Lower lobe of right lung (tissue), 2 donors: ENCODE data around the gene KMT5B. TPM values are rescaled to one million over a fixed set of nuclear protein-coding genes. Genes with fewer than 3 reads are reported as not detected.

Source experiments
- ATAC-seq, 2 donors: fragments of 200-7000 bp; cut with Tn5 transposase; one replicate each; pipeline ENCODE4 v1.9.1; 2020 to 2022; ENCODE audit warnings: mild to moderate bottlenecking in 2 of 2, moderate library complexity in 2 of 2
- DNase-seq: peaks from one replicate; pipeline ENCODE4 v3.0.0-alpha.2; 2020
- H3K27ac ChIP-seq: fragments of 200-600 bp; one replicate; pipeline ENCODE4 v1.8.0; 2022
- H3K27me3 ChIP-seq: fragments of 200-600 bp; one replicate; pipeline ENCODE4 v1.8.0; 2022; ENCODE audit warnings: low read depth
- H3K36me3 ChIP-seq: fragments of 200-600 bp; one replicate; pipeline ENCODE4 v1.8.0; 2022; ENCODE audit warnings: mild to moderate bottlenecking
- H3K4me1 ChIP-seq: fragments of 200-600 bp; one replicate; pipeline ENCODE4 v1.8.0; 2022
- H3K4me3 ChIP-seq: fragments of 200-600 bp; one replicate; pipeline ENCODE4 v1.8.0; 2022; ENCODE audit warnings: mild to moderate bottlenecking
- H3K9me3 ChIP-seq: fragments of 200-600 bp; one replicate; pipeline ENCODE4 v1.8.0; 2022
- CTCF ChIP-seq: fragments of 200-600 bp; IDR thresholded peaks from one replicate; pipeline ENCODE4 v1.8.0; 2022; ENCODE audit warnings: antibody characterized with exemption, mild to moderate bottlenecking
- intact Hi-C: fragments of 100-400 bp; cut with DNase I; formaldehyde crosslinking; loops from one replicate; pipeline ENCODE4 v1.11.0; 2022
- total RNA-seq: library from RNA; stranded (reverse); fragmentation: NEBNext Ultra II Directional; extraction: Animal tissue kit (Norgen Biotek cat#: 25700); gene quantifications from one replicate; pipeline ENCODE4 v1.2.1, GENCODE V29; 2021
- donor health status: DM: no; HTN: yes; CAD: no; lungs with severe emphysema.

Gene KMT5B
- total RNA-seq, 1 donor from 2014 or later, result 48.6 TPM

DNA sequence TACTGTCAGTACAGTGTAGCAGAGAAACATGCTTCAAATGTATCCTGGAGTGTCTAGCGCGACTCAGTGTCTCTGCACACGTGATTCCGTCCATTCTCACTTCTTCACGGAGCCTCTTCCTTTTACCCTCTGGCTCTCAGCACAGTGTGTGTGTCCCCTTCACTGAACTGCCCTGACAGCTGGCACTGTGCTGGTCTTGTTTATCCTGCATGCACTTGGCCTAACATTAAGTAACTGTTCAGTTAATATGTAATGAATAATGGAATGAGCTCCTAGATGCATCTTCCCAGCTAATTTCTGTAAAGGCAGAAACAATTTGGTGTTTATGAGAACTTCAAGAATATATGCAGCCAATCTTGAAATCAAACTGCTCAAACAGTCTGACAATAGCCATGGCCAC lies 44.4 kb downstream of the KMT5B start:
- ATAC-seq, result no peak
- Histone ChIP-seq H3K36me3 (peaks cover 100% of the 10 kb centered on the region), H3K27ac (no peak overlapping the region), H3K4me1 (no peaks in the 10 kb centered on the region), H3K4me3 (no peak overlapping the region), H3K9me3 (no peaks in the 10 kb centered on the region), H3K27me3 (no peaks in the 10 kb centered on the region)
- intact Hi-C loops, result no loop called here
- no peak for TF ChIP-seq CTCF
- DNase-seq, result no peak

DNA sequence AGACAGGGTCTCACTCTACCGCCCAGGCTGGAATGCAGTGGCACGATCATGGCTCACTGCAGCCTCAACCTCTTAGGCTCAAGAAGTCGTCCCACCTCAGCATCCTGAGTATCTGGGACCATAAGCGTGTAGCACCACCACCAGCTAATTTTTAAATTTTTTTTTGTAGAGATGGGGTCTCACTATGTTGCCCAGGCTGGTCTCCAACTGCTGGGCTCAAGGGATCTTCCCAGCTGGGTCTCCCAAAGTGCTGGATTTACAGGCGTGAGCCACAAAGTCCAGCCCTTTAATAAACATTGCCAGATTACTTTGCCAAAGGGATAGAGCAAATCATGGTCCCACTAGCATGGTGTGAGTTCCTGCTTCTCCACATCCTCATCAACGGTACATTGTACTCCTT lies 45.6 kb downstream of the KMT5B start:
- no peak for TF ChIP-seq CTCF
- intact Hi-C loops, result no loop called here
- H3K27me3 ChIP-seq, result no peaks in the 10 kb centered on the region
- no peaks in the 10 kb centered on the region for H3K9me3 ChIP-seq
- no peak for DNase-seq
- no peak overlapping the region for H3K27ac ChIP-seq
- no peaks in the 10 kb centered on the region for H3K4me1 ChIP-seq
- no peak overlapping the region for H3K4me3 ChIP-seq
- no peak for ATAC-seq
- peaks cover 97% of the 10 kb centered on the region for H3K36me3 ChIP-seq

- H3K9me3 ChIP-seq, result no peaks in the 10 kb centered on the region
- no peak for DNase-seq
- H3K36me3 ChIP-seq, result peaks cover 92% of the 10 kb centered on the region
- ATAC-seq, result no peak
- H3K27me3 ChIP-seq, result no peaks in the 10 kb centered on the region
- H3K4me1 ChIP-seq, result no peaks in the 10 kb centered on the region
- intact Hi-C loops, result no loop called here
- TF ChIP-seq CTCF, result no peak
- H3K27ac ChIP-seq, result no peak overlapping the region
- no peak overlapping the region for H3K4me3 ChIP-seq
Observed at GRCh38 chr11:68166969-68167368, 46.1 kb downstream of the KMT5B start.

DNA sequence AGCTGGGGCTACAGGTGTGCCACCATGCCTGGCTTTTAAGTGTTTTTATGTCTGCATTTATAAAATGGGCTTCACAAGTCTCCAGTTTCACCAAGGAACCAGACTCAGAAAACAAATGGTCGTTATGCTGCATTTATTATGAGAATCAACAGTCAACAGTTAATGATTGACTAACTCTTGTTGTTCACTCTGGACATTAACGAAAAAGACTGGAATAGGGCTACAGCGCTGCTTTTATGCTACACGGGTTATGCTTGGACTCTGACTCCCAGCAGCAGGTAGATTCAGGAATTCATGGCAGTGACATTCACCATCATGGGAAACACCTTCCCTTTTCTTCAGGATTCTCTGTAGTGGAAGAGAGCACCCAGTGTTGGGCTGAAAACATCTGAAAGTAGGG lies 47.5 kb downstream of the KMT5B start:
- no peaks in the 10 kb centered on the region for H3K9me3 ChIP-seq
- H3K4me3 ChIP-seq, result no peak overlapping the region
- no peak for DNase-seq
- H3K36me3 ChIP-seq, result peaks cover 78% of the 10 kb centered on the region
- intact Hi-C loops, result no loop called here
- no peak for ATAC-seq
- no peaks in the 10 kb centered on the region for H3K27me3 ChIP-seq
- H3K4me1 ChIP-seq, result no peaks in the 10 kb centered on the region
- no peak overlapping the region for H3K27ac ChIP-seq
- TF ChIP-seq CTCF, result no peak

DNA sequence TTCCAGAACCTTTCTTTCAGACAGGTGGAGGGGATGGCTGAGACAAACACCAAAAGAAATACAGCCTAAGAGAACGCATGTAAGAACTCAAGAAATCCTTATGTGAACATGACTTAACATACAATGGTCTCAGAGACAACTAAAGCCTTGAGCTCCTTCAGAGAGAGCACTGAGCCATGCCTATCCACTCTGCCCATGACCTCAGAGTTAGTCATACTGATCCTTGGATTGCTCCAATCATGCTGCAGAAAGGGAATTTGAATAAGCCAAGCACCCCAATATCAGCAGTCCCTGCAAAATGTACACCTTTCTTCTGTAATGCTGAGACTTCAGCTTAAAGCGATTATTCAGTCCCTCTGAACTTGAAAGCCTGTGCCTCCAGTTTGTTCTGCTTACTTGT lies 48.7 kb downstream of the KMT5B start:
- no peak for TF ChIP-seq CTCF
- no peaks in the 10 kb centered on the region for H3K27me3 ChIP-seq
- no peak overlapping the region for H3K27ac ChIP-seq
- intact Hi-C loops, result no loop called here
- peaks cover 66% of the 10 kb centered on the region for H3K36me3 ChIP-seq
- H3K4me1 ChIP-seq, result no peaks in the 10 kb centered on the region
- H3K4me3 ChIP-seq, result no peak overlapping the region
- ATAC-seq (no peak), DNase-seq (no peak)
- no peaks in the 10 kb centered on the region for H3K9me3 ChIP-seq

GRCh38 chr11:68163691-68164090 lies 49.4 kb downstream of the KMT5B start:
- no peak overlapping the region for H3K27ac ChIP-seq
- no peak overlapping the region for H3K4me3 ChIP-seq
- H3K36me3 ChIP-seq, result peaks cover 62% of the 10 kb centered on the region
- intact Hi-C loops, result no loop called here
- no peaks in the 10 kb centered on the region for H3K4me1 ChIP-seq
- DNase-seq (no peak), ATAC-seq (no peak)
- H3K9me3 ChIP-seq, result no peaks in the 10 kb centered on the region
- TF ChIP-seq CTCF, result no peak
- H3K27me3 ChIP-seq, result no peaks in the 10 kb centered on the region
